HG02798 (cell line): ENCODE measurements around the gene VPS36.
"Not testable (repeated sequence)": the region's sequence is repeated elsewhere in the genome, so short reads cannot be mapped to it uniquely, and the experiment has no call there.

Source experiments
- ATAC-seq: cut with Tn5 transposase; IDR thresholded peaks from one replicate; pipeline ENCODE4 v1.9.1; 2021; ENCODE audit warnings: mild to moderate bottlenecking; ENCODE audit not compliant: unreplicated experiment, poor library complexity

Gene VPS36

DNA sequence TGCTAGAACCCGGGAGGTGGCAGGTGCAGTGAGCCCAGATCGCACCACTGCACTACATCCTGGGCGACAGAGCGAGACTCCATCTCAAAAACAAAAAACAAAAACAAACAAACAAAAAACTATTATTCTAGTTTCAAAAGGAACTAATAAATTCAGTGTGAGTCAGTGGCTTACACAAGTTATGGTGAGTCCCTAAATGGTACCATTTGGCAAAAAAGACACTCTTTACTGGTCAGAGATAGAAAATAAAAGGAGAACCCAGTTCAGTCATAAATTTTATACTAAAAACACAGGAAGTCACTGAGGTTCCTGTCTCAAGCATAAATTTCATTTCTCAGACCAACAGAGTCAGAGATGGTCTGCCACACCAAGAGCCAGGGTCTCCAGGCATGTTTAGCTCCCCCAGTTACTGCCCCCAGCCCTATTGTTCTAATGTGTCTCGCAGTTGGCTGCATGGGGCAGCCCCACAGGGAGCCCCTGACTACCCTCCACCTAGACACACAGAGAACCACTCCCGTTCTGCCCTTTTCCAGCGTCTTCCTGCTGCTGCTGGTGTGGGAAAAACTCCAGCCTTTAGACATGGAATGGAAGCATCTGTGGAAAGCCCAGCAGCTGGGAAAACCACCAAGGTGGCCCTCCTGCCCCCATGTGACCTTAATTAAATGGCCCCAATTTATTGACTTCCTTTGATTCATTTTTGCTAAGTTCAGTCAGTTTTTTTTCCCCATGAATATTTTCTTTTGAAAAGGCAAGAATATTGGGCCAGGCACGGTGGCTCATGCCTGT, 56.7 kb downstream of the VPS36 start:
- no peak for ATAC-seq

- no peak for ATAC-seq
Measured at GRCh38 chr13:52387721-52388120, 62.7 kb downstream of the VPS36 start.

DNA sequence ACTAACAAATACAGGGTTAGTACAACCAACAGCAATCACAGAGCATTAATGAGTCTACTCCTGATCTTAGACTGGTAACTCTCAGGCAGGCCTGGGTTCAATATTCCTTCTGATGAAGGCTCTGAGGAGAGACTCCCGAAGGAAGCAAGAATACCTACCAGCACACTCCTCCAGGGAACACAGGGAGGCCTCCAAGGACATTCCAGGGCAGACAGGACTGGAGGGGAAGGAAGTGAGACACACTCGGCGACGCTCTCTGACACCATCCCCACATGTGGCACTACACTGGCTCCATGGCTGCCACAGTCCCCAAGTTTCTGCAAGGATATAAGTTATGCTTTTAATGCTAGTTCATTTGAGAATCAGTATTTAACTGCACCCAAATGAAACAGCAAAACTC, 64.6 kb downstream of the VPS36 start:
- ATAC-seq = no peak

DNA sequence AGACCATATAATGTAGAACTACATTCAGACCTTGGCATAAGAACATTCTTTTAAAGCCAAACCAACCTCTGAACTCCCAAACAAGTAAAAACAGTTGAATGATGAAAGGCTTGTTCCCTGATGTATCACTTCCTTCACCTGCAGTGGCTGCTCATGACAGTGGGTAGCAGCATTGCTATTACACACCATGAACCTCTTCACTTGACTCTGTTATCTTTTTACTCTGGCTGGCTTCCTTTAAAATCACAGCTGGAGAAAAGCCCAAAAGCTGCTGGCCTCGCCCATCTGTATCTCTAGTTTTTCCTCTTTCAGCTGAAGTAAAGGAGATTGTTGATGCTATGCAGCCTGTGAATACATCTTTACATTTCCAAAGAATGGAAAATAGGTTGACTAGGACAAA, 67.1 kb downstream of the VPS36 start:
- ATAC-seq = no peak

DNA sequence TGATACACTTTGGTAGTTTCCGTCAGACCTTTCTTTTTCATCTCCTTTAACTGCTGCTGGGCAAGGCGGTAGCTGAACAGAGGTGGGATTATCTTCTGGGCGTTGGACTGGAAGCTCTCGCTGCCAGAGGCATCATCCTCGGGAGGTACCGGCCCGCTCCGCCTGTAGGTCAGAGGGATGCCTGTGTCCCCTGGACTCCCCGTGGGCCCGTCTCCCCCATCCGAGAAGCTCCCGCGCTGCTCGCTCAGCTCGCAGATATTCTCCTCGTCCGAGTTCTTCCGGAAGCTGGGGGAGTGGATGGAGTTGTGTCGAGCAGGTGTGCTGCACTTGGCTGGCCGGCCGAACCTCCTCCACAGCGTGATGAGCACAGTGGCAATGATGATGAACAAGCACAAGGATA, 72.1 kb downstream of the VPS36 start:
- no peak for ATAC-seq

DNA sequence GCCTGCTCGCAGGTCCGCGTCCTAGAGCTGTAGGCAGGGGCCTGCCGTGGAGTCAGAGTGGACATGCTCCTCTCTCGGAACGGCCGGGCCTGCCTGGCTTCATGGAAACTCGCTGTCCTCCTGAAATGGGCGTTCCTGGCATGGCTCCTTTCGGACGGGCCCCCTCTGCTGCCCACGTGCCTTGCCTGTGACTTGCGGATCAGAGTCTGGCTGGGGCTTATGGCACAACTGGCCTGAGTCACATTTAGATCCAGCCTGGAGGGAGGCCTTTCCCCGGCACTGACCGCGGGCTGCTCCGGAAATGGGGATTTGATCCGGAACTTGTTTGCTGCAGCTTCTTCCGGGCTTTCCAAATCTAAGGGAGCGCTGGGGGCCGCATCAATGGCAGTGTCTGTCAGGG, 72.5 kb downstream of the VPS36 start:
- no peak for ATAC-seq

DNA sequence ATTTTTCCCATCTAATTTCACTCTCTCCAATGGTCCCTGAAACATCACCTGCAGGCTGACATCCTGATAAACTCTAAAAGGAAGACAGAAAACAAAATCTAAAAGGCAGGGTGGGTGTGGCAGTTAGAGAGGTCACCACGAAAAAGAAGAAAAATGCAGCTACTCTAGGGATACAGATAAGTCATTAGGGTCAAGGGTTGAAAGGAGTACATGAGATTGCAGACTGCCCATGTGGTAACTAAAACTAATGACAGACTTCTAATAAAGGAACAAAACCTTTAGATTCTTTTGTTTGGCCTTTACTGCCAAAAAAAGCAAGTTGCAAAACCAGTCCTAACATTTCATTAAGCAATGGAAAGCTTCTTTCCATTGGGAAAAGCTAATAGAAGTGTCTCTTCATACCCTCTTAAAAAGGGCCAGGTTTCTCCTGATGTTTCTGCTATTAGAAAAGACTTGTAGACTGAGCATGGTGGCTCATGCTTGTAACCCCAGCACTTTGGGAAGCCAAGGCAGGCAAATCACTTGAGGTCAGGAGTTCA, 75.5 kb downstream of the VPS36 start:
- no peak for ATAC-seq

GRCh38 chr13:52374389-52374788, 76.0 kb downstream of the VPS36 start:
- ATAC-seq = no peak

DNA sequence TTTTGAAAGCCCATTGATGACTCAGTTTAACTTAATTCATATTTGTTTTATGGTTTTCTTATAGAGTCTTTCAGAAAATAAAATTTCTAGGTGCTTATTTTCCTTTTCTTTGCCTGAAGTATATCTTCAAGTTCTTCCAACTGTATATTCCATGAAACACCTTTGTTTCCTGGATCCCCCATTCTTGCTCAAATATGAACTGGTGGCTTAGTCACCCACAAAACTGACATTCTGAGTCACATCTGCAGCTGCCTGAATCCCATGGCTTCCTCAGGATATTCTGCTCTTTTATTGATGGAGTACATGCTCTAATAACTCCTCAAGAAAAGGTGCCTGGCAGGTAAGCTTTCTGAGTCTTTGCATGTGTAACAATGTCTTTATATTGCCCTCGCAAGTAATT, 77.2 kb downstream of the VPS36 start:
- ATAC-seq = not testable (repeated sequence)

DNA sequence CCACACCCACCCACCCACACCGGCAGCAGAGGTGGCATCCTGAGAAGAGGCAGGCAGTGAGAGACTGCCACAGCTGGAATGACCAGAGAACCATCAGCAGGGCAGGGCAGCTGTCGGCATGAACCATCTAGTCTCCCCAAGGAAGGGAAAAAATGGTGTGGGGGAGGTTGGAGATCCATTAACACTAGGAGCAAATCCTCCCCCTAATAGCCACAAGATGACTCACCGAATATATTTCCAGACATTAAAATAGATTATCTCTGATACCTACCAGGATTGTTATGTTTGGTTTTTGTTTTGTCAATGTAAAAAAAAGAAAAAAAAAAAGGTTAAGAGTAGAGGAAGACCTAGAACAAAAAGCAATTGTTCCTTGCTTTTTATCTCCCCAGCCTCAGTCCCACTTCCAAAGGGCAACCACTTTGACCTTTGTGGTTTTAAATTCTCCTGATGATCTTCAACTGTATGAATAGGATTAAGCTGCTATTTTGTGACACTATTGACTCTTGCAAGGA, 78.6 kb downstream of the VPS36 start:
- ATAC-seq = no peak

DNA sequence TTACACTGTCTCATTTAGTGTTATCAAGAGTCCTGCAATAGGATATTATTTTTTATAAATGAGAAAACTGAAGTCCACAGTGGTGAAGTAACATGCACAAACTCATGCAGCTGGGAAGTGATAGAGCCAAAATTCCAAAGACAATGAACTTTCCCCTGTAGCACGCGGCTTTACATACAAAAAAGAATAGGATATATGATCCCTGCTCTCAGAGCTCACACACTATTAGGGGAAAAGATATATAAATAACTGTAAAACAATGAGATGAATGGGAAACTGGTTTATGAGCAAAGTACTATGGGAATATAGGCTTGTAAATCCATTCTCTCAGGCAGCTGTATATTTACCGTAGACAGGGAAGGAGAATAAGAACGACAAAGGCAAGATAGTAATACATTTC, 84.1 kb downstream of the VPS36 start:
- no peak for ATAC-seq
